OCI-LY3 (cell line): ENCODE measurements around the gene CPHXL2.

Experiments
- CTCF ChIP-seq: fragments of 200-600, 300-600 bp; sonication (generic); IDR thresholded peaks from 2 replicates; pipeline ENCODE4 v1.5.1; 2014; ENCODE audit warnings: antibody characterized with exemption, low read length, low read depth
- EZH2phosphoT487 ChIP-seq: fragments of 200-600 bp; shearing (Covaris generic); IDR thresholded peaks from 2 replicates; pipeline ENCODE4 v1.6.1; 2018; ENCODE audit warnings: antibody characterized with exemption, mixed run types, low read depth

- TF ChIP-seq EZH2phosphoT487, result no peak
- TF ChIP-seq CTCF, result no peak
Observed at GRCh38 chr16:75660321-75660720, 16.5 kb downstream of the CPHXL2 start.
